H9 (cell line): ENCODE data around the gene TSC1. TPM values are rescaled to one million over a fixed set of nuclear protein-coding genes. Genes with fewer than 3 reads are reported as not detected.

ENCODE experiments used
- DNase-seq: peaks from one replicate; pipeline ENCODE4 v3.0.0-alpha.2; 2017
- H2AFZ ChIP-seq: one replicate; pipeline ENCODE4 v1.6.1; 2013; ENCODE audit warnings: mild to moderate bottlenecking, low read length, control low read depth, moderate library complexity
- H2AK5ac ChIP-seq: 2 replicates; pipeline ENCODE4 v1.6.1; 2013; ENCODE audit warnings: low read length, control low read depth, mixed read lengths; ENCODE audit not compliant: insufficient read length
- H2BK120ac ChIP-seq: one replicate; pipeline ENCODE4 v1.6.1; 2013; ENCODE audit warnings: low read depth, mild to moderate bottlenecking, low read length, control low read depth, inconsistent platforms; ENCODE audit not compliant: poor library complexity, severe bottlenecking
- H2BK12ac ChIP-seq: 2 replicates; pipeline ENCODE4 v1.6.1; 2013; ENCODE audit warnings: low read length, control low read depth, mixed read lengths, low read depth; ENCODE audit not compliant: insufficient read length
- H2BK15ac ChIP-seq: 2 replicates; pipeline ENCODE4 v1.6.1; 2013; ENCODE audit warnings: low read depth, low read length, control low read depth
- H2BK20ac ChIP-seq: one replicate; pipeline ENCODE4 v1.6.1; 2013; ENCODE audit warnings: low read depth, mild to moderate bottlenecking, low read length, control low read depth, inconsistent platforms; ENCODE audit not compliant: poor library complexity, severe bottlenecking
- H2BK5ac ChIP-seq: 2 replicates; pipeline ENCODE4 v1.6.1; 2013; ENCODE audit warnings: low read length, control low read depth, mixed read lengths; ENCODE audit not compliant: insufficient read length
- H3K14ac ChIP-seq: 2 replicates; pipeline ENCODE4 v1.6.1; 2013; ENCODE audit warnings: low read length, control low read depth; ENCODE audit not compliant: insufficient read depth
- H3K18ac ChIP-seq: 2 replicates; pipeline ENCODE4 v1.6.1; 2013; ENCODE audit warnings: low read depth, mild to moderate bottlenecking, mixed read lengths, low read length, control low read depth; ENCODE audit not compliant: insufficient read length
- H3K23ac ChIP-seq: 2 replicates; pipeline ENCODE4 v1.6.1; 2013; ENCODE audit warnings: low read length, control low read depth, mixed read lengths, low read depth; ENCODE audit not compliant: insufficient read length
- H3K23me2 ChIP-seq: 2 replicates; pipeline ENCODE4 v1.6.1; 2013; ENCODE audit warnings: low read depth, mild to moderate bottlenecking, mixed read lengths, low read length, control low read depth; ENCODE audit not compliant: insufficient read length, poor library complexity, severe bottlenecking
- H3K27ac ChIP-seq: 2 replicates; pipeline ENCODE4 v1.5.1; 2013; ENCODE audit warnings: low read length, control low read depth, mixed read lengths, low read depth; ENCODE audit not compliant: insufficient read length
- H3K27me3 ChIP-seq: 2 replicates; pipeline ENCODE4 v1.6.1; 2013; ENCODE audit warnings: low read length, control low read depth, inconsistent platforms; ENCODE audit not compliant: insufficient read depth
- H3K4ac ChIP-seq: 2 replicates; pipeline ENCODE4 v1.6.1; 2013; ENCODE audit warnings: low read depth, mild to moderate bottlenecking, control low read depth, inconsistent platforms, low read length, moderate library complexity
- H3K4me1 ChIP-seq: 2 replicates; pipeline ENCODE4 v1.6.1; 2013; ENCODE audit warnings: low read length, control low read depth, inconsistent platforms; ENCODE audit not compliant: insufficient read depth
- H3K4me2 ChIP-seq: 2 replicates; pipeline ENCODE4 v1.6.1; 2013; ENCODE audit warnings: low read length, control low read depth, mixed read lengths; ENCODE audit not compliant: insufficient read length, insufficient read depth
- H3K56ac ChIP-seq: 2 replicates; pipeline ENCODE4 v1.6.1; 2013; ENCODE audit warnings: low read depth, mild to moderate bottlenecking, mixed read lengths, low read length, control low read depth; ENCODE audit not compliant: insufficient read length
- H3K79me1 ChIP-seq: 2 replicates; pipeline ENCODE4 v1.6.1; 2013; ENCODE audit warnings: low read depth, mild to moderate bottlenecking, moderate library complexity, low read length, control low read depth, inconsistent platforms; ENCODE audit not compliant: insufficient read depth, poor library complexity, severe bottlenecking
- H3K79me2 ChIP-seq: 2 replicates; pipeline ENCODE4 v1.6.1; 2013; ENCODE audit warnings: low read length, control low read depth, inconsistent platforms; ENCODE audit not compliant: insufficient read depth
- H3K9ac ChIP-seq: 2 replicates; pipeline ENCODE4 v1.6.1; 2013; ENCODE audit warnings: low read length, control low read depth, mixed read lengths; ENCODE audit not compliant: insufficient read length; ENCODE audit errors: extremely low read depth
- H3K9me3 ChIP-seq: one replicate; pipeline ENCODE4 v1.6.1; 2013; ENCODE audit warnings: low read depth, low read length, inconsistent platforms; ENCODE audit not compliant: control insufficient read depth
- H3T11ph ChIP-seq: one replicate; pipeline ENCODE4 v1.6.1; 2013; ENCODE audit warnings: mild to moderate bottlenecking, low read length, control low read depth, inconsistent platforms
- H4K20me1 ChIP-seq: one replicate; pipeline ENCODE4 v1.6.1; 2013; ENCODE audit not compliant: control insufficient read depth, insufficient read length, insufficient read depth
- H4K5ac ChIP-seq: 2 replicates; pipeline ENCODE4 v1.6.1; 2013; ENCODE audit warnings: low read depth, mild to moderate bottlenecking, mixed read lengths, low read length, control low read depth; ENCODE audit not compliant: insufficient read length
- H4K8ac ChIP-seq: replicated peaks from 2 replicates; pipeline ENCODE4 v1.6.1; 2013; ENCODE audit warnings: low read length, control low read depth, mixed read lengths, low read depth; ENCODE audit not compliant: insufficient read length
- H4K91ac ChIP-seq: 2 replicates; pipeline ENCODE4 v1.6.1; 2013; ENCODE audit warnings: low read depth, mild to moderate bottlenecking, moderate library complexity, mixed read lengths, low read length, control low read depth; ENCODE audit not compliant: insufficient read length
- H3K27ac Mint-ChIP-seq, 3 experiments: 2 replicates in 2 of 3; 3 replicates in 1 of 3; pipeline ENCODE4 v1.8.0; 2020 to 2021; ENCODE audit warnings: mixed read lengths in 3 of 3, mild to moderate bottlenecking in 1 of 3, moderate library complexity in 1 of 3
- H3K27me3 Mint-ChIP-seq: 2 replicates; pipeline ENCODE4 v1.8.0; 2021; ENCODE audit warnings: low read depth, mild to moderate bottlenecking, moderate library complexity, mixed read lengths
- H3K36me3 Mint-ChIP-seq, 3 experiments: 2 replicates in 2 of 3; 3 replicates in 1 of 3; pipeline ENCODE4 v1.8.0; 2020 to 2021; ENCODE audit warnings: low read depth in 3 of 3, mixed read lengths in 3 of 3; ENCODE audit not compliant: insufficient read depth in 1 of 3
- H3K4me1 Mint-ChIP-seq, 2 experiments: 2 replicates each; pipeline ENCODE4 v1.8.0; 2020; ENCODE audit warnings: mixed read lengths in 2 of 2
- H3K4me3 Mint-ChIP-seq, 2 experiments: 2 replicates in 1 of 2; 3 replicates in 1 of 2; pipeline ENCODE4 v1.8.0; 2020 to 2021; ENCODE audit warnings: mild to moderate bottlenecking in 2 of 2, mixed read lengths in 2 of 2, moderate library complexity in 1 of 2
- H3K9me3 Mint-ChIP-seq, 2 experiments: 2 replicates in 1 of 2; 3 replicates in 1 of 2; pipeline ENCODE4 v1.8.0; 2020; ENCODE audit warnings: mild to moderate bottlenecking in 2 of 2, mixed read lengths in 2 of 2, moderate library complexity in 1 of 2
- CTCF ChIP-seq: fragments of 200-600 bp; sonication (generic); conservative IDR thresholded peaks from 3 replicates; pipeline ENCODE4 v1.8.0; 2021; ENCODE audit warnings: antibody characterized with exemption, mild to moderate bottlenecking
- WGBS: extraction: QIAGEN DNeasy Blood & Tissue Kit; methylation state at CpG from one replicate; pipeline ENCODE4 v1.1.7; 2013; ENCODE audit warnings: missing lambda C conversion rate, low lambda C conversion rate, mixed read lengths; ENCODE audit not compliant: insufficient read length; ENCODE audit errors: extremely low coverage; 5-methylcytosine and 5-hydroxymethylcytosine counted together
- total RNA-seq: library from RNA; stranded (reverse); gene quantifications from 2 replicates; pipeline ENCODE4 v1.2.1, GENCODE V29; 2021

TSC1 gene
- total RNA-seq, 1 experiment from 2014 or later, result 32.7 TPM

- no peaks in the 10 kb centered on the region; a peak in 1 of 5 replicates for H3K9me3 Mint-ChIP-seq
- Histone ChIP-seq H3K23ac (no peak overlapping the region), H4K20me1 (no peaks in the 10 kb centered on the region), H3K4me1 (no peaks in the 10 kb centered on the region), H3K4ac (no peak overlapping the region), H3K79me2 (no peaks in the 10 kb centered on the region), H3K56ac (no peak overlapping the region), H3T11ph (no peak overlapping the region), H2BK12ac (no peak overlapping the region), H2BK120ac (no peak overlapping the region), H2AFZ (no peak overlapping the region), H2AK5ac (no peak overlapping the region), H3K27me3 (no peaks in the 10 kb centered on the region), H3K18ac (no peak overlapping the region), H3K9ac (no peak overlapping the region), H3K9me3 (no peaks in the 10 kb centered on the region), H2BK20ac (no peak overlapping the region), H4K8ac (no peak overlapping the region), H2BK15ac (no peak overlapping the region), H3K4me2 (no peak overlapping the region), H4K91ac (no peak overlapping the region), H3K27ac (no peak overlapping the region), H2BK5ac (no peak overlapping the region), H3K23me2 (no peaks in the 10 kb centered on the region), H4K5ac (no peak overlapping the region), H3K79me1 (no peaks in the 10 kb centered on the region), H3K14ac (no peak overlapping the region)
- peaks cover 16% of the 10 kb centered on the region for H3K27me3 Mint-ChIP-seq
- no CpG with 5 or more reads among the region's 4 CpGs for WGBS
- H3K4me1 Mint-ChIP-seq, result peaks cover 31 to 33% of the 10 kb centered on the region in 2 experiments
- no peak overlapping the region for H3K4me3 Mint-ChIP-seq
- no peaks in the 10 kb centered on the region for H3K36me3 Mint-ChIP-seq
- TF ChIP-seq CTCF, result no peak
- DNase-seq, result no peak
- H3K27ac Mint-ChIP-seq, result no peak overlapping the region
These were observed 90.9 kb downstream of the TSC1 start for GRCh38 chr9:132853482-132853881.
